HG03439 (cell line): ENCODE measurements around the gene SLC35F3.

Source experiments
- ATAC-seq: cut with Tn5 transposase; IDR thresholded peaks from one replicate; pipeline ENCODE4 v1.9.1; 2021; ENCODE audit warnings: mild to moderate bottlenecking, moderate library complexity; ENCODE audit not compliant: unreplicated experiment

SLC35F3 gene

DNA sequence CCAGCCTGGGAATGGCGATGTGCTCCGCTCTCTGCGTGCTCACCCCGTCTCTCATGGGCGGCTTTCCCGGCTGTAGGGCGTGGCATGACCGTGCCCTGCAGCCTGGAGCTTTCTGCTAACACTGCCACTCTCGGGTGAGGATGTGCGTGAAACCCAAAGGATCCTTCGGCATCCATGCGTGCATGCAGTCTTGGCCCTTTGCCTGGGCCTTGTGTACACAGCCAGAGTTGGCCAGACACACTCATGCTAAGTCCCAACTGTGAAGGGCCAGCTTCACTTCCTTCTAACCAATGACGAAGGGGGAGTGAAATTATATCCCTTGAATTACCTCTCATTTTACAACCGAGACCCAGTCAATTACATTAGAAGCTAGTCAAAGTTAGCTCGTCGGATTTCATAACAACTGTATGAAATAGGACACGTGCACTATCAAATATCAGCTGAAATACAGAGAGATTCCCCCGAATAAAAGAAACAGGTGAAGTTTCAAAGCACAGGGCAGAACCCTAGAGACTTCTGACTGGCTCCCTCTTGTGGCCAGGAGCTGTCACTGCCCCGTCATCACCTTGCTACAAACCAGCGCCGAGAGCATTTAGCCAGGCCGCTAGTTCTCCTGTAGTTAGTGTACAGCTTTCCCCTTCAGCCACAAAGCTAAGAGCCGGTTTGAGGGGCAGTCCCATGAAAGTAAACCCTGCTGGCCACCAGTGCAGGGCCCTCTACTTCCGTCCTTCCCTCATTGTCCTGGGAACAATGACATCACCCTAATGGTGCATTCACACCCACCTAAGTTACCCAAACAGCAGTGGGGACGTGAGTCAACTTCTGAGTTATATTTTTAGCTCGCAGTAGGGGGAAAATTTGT is 405.4 kb downstream of the SLC35F3 start:
- ATAC-seq: peak; percentile 91

DNA sequence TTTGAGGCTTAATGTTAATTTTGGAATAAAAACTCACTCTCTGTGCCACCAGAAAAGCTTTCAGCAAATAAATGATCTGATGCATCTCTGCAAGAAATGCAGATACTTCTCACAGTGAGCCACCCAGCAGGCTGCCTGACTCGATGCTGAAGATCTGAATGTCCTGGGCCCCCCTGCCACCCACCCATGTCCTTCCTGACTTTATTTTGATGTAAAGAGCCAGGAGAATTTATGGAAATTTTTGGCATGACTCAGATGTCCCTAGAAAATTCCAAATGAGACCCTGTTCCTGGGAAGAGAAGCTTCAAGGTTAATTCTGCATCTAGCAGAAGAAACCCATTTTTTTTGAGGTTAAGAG is 406.0 kb downstream of the SLC35F3 start:
- no peak for ATAC-seq

DNA sequence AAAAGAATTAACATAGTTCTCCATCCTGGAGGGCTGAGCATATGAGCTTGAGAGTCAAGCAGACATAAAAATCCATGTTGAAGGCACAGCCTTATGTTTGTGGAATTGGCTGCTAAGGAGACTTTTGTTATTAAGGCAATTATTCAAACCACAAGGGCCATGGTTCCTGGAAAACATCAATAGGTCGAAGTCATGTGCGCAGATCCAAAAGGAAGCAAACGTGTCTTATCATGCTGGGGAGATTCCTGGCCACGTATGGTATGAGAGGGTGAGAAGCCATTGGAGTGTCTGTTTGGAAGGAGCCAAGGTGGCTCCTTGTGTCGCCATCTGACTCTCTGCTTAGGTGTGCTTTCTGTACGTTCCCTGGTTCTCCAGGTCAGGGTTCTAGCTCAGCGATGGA is 406.9 kb downstream of the SLC35F3 start:
- ATAC-seq: no peak

DNA sequence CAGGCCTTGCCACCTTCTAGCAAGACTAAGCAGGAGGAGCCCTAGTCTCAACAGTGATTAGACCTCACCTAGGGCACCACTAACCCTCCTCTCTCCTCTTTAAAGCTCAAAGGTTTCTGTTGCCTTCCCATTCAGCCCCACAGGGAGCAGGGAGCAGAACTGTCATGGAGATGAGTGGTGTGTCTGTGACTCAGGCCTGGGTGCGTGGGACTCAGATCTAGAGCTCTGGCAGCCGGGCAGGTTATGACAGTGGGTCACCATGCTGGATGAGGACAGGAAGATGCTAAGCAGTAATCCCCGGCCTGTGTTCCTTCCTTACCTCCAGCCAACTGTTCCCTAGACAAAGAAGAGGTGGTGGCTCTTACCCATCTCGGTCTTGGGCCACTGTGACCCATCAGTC is 408.7 kb downstream of the SLC35F3 start:
- ATAC-seq: no peak

DNA sequence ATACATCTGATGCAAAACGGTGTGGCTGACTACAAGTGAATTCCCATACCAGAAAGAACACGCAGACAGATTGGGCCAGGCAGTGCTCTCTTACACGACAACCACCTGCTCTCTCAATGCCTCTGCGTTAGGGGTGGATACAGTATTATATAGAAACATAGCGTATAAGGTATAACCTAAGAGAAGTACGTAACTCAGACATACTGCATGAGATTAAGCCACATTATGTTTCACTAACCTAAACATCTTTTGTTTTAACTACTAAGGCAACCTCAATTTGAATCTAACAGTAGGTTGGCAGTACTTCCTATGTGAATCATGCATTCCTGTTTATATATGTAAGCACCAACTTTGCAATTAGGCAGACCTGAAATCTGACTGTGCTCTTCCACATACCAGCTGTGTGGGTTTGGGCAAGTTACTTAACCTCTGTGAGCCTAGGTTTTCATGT is 410.6 kb downstream of the SLC35F3 start:
- no peak for ATAC-seq

DNA sequence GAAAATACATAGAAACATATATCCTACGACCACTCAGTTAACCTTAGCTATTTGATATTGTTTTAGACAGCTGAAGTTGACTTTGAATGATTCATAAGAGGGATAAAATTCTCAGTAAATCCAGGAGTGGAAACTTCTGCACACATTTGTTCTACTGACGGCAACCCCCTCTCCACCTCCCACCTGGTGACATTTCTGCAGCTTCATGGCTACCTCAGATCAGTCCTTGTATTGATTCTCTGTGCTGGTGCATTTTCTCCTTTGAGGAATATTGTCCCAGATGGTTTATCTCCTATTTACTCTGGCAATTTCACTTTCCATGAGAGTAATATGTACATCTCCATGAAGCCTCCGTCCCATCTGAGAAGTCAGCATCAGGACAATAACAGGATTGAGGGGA is 411.1 kb downstream of the SLC35F3 start:
- no peak for ATAC-seq

DNA sequence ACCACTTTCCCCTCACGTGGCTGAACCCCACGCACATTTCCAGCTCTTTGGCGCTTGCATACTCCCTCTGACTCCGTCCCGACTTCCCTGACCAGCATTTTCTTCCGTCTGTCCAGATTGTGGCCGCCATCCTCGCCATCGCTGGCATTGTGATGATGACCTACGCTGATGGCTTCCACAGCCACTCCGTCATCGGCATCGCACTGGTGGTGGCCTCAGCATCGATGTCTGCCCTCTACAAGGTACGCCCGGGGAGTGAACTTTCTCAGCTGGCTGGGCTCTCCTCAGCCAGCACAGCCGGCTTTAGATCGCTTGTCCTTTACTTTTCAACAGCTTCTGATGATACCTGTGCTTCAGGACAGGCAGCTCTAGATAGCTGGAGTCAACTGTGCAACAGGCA is 412.0 kb downstream of the SLC35F3 start:
- ATAC-seq: no peak

DNA sequence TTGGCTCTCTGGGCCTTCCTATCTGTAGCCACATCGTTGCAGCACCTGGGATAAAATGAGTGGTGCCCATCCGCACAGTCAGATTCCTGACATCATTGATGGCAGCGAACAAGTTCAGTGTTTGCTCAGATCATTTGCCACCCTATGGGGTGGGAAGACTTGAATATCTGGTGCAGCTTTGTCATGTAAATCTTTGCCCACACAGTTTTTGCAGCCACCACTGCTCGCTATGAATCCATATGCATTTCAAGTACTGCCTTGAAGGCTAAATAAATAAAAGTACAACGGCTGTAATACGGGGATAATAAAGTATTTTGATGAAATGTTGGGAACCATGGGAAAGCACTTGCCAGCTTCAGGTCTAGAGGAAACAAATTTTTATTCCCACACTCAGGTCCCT is 412.5 kb downstream of the SLC35F3 start:
- no peak for ATAC-seq

DNA sequence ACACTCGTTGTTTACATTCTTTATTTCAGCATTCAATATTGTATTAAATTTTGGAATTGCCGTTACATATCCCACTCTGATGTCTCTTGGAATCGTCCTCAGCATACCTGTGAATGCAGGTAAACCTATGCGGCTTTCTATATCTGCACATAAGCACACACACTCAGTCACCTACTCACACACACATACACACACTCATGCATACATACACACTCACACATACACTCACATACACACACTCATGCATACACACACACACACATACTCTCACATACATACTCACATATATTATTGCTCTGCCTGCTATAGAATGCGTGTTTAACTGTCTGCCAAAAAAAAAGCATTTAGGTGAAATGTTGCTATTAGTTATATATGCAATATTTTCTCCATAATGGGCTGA is 415.6 kb downstream of the SLC35F3 start:
- no peak for ATAC-seq

DNA sequence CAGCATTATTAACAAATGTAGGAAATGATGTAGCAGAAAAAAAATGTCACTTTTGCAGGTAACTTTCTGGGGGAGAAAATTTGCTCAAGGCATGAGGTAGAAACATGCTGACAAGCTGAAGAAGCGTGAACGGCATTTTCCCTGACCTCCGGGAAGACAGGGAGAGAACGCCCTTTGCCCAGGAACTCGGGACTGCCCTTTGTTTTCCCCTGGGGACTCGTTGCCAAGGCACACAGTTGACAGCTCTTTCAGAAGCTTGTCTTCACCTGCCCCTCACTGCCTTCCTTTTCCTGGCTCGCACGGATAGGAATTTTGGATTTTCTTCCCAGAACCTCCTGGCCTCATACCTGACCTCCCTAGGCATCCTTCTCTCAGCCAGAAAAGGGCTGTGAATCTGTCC is 416.1 kb downstream of the SLC35F3 start:
- ATAC-seq: no peak

DNA sequence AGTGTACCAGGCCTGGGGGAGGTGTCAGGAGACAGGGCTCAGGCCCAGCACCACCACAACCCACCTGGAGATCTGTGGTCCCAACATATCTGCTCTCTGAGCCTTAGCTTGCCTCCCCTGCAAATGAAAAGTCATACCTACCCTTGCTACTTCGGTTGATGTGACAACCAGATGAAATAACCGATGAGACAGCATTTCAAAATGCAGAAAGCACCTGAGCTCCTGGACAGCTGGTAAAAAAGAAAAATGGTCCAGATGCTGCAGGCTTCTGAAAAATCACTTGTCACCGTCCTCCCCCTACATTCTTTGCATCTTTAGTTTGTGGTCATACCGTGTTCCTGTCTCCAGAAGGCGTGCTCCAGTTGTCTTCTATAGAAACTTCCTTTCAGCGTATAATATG is 416.8 kb downstream of the SLC35F3 start:
- no peak for ATAC-seq

DNA sequence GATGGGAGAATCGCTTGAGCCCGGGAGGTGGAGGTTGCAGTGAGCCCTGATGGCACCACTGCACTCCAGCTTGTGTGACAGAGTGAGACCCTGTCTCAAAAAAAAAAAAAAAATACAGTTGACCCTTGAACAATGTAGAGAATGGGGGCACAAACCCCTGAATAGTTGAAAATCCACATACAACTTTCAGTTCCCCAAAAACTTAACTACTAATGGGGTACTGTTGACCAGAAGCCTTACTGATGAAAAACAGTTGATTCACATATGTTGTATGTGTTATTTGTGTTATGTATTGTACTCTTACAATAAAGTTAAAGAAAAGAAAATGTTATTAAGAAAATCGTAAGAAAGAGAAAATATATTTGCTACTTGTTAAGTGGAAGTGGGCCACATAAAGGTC is 417.6 kb downstream of the SLC35F3 start:
- no peak for ATAC-seq

DNA sequence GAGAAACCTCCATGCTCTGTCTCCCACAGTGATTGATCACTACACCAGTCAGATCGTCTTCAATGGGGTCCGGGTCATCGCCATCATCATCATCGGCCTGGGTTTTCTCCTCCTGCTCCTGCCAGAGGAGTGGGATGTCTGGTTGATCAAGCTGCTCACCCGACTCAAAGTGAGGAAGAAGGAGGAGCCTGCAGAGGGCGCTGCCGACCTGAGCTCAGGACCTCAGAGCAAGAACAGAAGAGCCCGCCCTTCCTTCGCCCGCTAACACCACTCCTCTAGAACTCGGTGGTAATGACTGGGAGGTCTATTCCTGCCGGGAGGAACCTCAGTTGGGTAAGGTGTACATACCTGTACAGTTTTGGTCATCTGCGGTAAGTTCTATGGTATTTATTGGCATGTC is 418.5 kb downstream of the SLC35F3 start:
- ATAC-seq: no peak

DNA sequence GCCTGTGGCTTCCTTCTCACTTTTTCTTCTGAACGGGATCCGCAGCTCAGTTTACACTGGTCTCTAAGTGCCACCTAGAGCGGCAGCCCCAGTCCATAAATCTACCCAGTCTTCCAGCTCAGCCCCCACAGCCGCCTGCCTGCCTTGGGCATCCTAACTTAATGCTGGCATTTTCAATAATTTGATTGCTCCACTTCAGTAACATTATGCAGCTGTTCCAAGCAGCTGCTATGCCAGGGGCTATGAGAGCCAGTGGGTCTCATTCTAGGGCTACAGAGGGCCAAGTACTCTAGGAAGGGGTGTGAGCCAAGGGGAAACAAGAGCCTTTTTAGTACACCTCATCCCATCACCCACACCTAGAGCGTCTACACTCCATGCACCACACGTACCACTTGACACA is 420.3 kb downstream of the SLC35F3 start:
- no peak for ATAC-seq

DNA sequence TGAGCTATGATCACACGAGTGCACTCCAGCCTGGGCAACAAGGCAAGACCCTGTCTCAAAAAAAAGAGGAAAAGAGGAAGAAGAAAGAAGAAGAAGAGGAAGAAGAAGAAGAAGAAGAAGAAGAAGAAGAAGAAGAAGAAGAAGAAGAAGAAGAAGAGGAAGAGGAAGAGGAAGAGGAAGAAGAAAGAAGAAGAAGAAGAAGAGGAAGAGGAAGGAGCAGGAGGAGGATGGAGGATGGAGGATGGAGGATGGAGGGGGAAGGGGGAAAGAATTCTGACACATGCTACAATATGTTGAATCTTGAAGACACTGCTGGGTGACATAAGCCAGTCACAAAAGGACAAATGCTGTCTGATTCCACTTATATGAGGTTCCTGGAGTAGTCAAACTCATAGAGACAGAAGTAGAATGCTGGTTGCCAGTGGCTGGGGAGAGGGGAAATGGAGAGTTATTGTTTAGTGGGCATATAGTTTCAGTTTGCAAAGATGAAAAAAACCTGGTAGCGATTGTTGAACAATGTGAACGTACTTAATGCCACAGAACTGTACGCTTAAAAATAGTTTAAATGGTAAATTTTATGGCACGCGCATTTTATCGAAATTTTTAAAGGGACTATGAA is 421.5 kb downstream of the SLC35F3 start:
- peak; percentile 24 for ATAC-seq

DNA sequence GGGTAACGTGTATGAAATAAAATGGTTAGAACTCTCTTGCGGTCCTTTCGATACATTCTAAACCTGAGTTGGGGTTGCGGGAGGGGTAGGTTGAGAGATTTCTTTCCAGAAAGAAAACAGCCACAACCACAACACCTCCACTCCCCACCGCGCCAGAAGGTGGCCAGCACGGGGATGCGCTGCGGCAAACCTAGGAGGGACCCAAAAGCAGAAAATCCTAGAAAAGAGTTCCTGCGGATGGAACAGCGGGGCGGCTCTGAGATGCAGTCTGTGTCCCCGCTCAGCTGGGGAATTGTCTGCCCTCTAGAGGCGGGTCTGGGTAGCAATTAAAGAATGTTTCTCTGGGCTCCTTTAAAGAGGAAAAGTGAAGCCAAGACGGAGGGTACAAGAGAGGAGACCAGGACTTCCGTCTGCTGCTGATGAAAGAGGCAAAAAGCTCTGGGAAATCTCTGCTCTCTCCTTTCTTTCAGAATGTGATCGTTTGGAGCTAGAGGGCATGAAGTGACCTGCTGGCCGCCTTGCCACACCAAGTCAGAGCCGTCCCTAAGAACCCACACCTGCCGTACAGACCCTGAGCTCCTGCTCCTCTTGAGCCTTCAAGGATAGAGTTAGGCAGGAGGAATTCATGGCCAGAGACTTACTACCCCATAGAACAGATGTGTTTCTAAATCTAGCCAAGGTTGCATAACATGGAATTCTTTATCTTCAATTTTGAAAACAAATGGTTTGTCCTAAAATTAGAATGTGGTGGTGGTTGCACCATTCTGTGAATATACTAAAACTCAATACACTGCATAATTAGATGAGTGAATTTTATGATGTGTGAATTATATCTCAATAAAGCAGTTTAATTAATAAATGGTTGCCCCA is 422.3 kb downstream of the SLC35F3 start:
- peak; percentile 63 for ATAC-seq

DNA sequence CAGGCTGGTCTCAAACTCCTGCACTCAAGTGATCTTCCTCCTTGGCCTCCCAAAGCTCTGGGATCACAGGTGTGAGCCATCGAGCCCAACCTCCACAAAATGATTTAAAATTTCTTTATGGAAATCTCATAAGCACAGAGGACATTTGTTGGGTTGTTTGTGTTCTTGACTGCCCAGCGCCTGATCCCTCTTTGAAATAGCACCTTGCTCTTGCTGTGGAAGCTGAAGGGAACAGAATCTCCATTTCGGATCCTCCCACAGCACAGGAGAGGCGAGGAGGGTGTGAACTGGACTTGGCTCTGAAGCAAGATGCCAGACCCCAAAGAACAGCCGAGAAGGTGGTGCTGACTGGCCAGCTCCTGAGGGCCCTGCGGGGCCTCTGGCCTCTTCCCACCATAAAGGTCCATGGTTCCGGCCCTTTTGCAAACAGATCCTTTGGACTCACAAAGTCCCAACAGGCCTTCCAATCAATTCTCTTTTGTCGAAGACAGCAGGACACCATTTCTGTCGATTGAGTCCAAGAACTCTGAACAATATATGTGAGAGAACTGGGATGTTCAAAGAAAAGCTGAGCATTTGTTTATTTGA is 423.2 kb downstream of the SLC35F3 start:
- no peak for ATAC-seq

DNA sequence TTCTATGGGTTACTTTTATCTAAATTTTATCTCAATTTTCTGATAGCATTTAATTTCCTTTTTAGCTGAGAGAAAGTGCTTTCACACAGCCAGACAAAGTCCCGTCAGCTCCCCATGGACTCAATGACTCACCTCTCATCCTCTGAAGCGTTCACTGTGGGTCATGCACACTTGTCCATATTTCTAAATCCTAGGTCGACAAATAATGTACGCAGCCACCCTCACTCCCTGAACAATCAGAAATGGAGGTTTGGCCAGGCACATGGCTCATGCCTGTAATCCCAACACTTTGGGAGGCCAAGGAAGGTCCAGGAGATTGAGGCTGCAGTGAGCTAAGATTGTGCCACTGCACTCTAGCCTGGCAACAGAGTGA is 426.4 kb downstream of the SLC35F3 start:
- no peak for ATAC-seq

DNA sequence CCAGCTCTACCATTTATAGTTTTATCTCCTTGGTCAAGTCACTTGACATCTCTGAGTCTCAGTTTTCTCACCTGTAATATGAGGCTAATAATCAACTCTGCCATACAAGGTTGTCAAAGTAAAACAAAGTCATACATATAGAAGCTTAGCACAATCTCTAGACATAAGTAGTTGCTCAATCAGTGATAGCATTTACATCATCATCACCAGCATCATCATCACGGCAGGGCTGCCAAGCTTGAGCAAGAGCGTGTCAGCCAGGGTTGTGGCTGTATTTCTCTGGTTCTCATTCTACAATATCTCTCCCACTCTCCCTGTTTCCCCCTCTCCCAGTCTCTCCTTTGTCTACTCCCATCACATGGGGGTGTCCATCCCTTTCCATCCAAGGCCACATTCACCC is 427.0 kb downstream of the SLC35F3 start:
- no peak for ATAC-seq

DNA sequence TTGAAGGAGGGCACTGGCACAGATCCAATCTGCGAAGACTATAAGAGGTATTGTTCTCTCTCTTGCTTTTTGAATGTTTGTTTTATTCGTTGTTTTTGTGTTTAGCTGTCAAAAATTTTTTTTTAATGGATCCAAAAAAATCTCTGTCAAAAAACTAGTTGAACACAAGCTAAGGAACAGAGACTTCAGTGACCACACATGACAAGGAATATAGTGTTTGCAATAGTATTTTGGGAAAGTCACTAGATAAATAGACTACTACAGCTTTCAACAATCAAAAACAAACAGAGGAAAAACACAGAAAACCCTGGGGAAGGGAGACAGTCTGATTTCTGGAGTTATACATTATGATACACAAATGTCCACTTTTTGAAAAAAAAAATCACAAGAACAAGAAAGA is 431.9 kb downstream of the SLC35F3 start:
- ATAC-seq: no peak

DNA sequence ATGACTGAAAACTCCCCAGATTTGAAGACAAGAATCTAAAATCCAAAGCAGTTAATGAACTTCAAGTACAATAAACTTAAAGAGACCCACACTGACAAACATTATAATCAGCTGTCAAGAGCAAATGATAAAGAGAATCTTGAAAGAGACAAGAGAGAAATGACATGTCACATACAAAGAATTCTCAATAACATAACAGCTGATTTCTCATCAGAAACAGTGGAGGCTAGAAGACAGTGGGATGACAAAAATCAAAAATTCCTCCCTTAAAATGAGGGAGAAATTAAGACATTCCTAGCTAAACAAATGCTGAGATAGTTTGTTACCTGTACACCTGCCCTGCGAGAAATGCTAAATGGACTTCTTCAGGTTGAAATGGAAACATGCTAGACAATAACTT is 432.8 kb downstream of the SLC35F3 start:
- no peak for ATAC-seq
